K562 (cell line): ENCODE results near the gene SLC32A1. TPM values are rescaled to one million over a fixed set of nuclear protein-coding genes. Genes with fewer than 3 reads are reported as not detected.

Experiments
- ATAC-seq: fragments of 200-7000 bp; cut with Tn5 transposase; 3 replicates; pipeline ENCODE4 v1.9.1; 2020; ENCODE audit warnings: moderate library complexity
- BruUV-seq: library from RNA; stranded (reverse); fragments of 400-500 nt; replicated peaks from 2 replicates; lab custom pipeline; 2021; lab: Mats Ljungman, UMichigan
- CTCF ChIA-PET: fragments of 300-600 bp; formaldehyde crosslinking; extraction: SDS; loops from one replicate; lab custom pipeline; 2021; ENCODE audit warnings: low intra/inter-chr PET ratio; lab: Yijun Ruan, JAX
- POLR2A ChIA-PET: fragments of 300-600, 350-650 bp; sonication (Branson Sonifier 250); formaldehyde crosslinking; extraction: SDS; loops from one replicate; lab custom pipeline; 2021; ENCODE audit warnings: antibody characterized with exemption, inconsistent platforms; lab: Yijun Ruan, JAX
- DNase-seq, 4 experiments: peaks; one replicate each; pipeline versions ENCODE4 v3.0.0 to v3.0.0-alpha.2; 2011 to 2018; ENCODE audit warnings: low spot score in 3 of 4, mixed read lengths in 3 of 4; ENCODE audit errors: extremely low read depth in 1 of 4
- FAIRE-seq: peaks from 2 replicates; lab custom pipeline; 2011; peaks lifted over from hg19 to GRCh38; lab: Jason Lieb, UNC
- H2AFZ ChIP-seq: 2 replicates; pipeline ENCODE4 v1.6.0; 2011; ENCODE audit warnings: low read depth, low read length, control low read depth, inconsistent platforms
- H3K27ac ChIP-seq: fragments of 200-600 bp; 3 replicates; pipeline ENCODE4 v1.8.0; 2011; ENCODE audit warnings: low read depth, mild to moderate bottlenecking, control low read depth, inconsistent platforms, low read length, moderate library complexity, mixed read lengths; ENCODE audit errors: extremely low read depth
- H3K27me3 ChIP-seq, 2 experiments: fragments of 300-600 bp in 1 of 2; 2 replicates in 1 of 2; 3 replicates in 1 of 2; pipeline versions ENCODE4 v1.6.0 to v1.8.0; 2011; ENCODE audit warnings: inconsistent platforms in 2 of 2, low read length in 2 of 2, mild to moderate bottlenecking in 1 of 2, mixed read lengths in 1 of 2, moderate library complexity in 1 of 2; ENCODE audit not compliant: control insufficient read depth in 2 of 2, insufficient read depth in 2 of 2
- H3K36me3 ChIP-seq: fragments of 300-600 bp; 3 replicates; pipeline ENCODE4 v1.8.0; 2011; ENCODE audit warnings: mild to moderate bottlenecking, low read length, inconsistent platforms; ENCODE audit not compliant: control insufficient read depth, insufficient read depth
- H3K4me1 ChIP-seq, 2 experiments: fragments of 200-600 bp in 1 of 2; replicated peaks in 1 of 2; 2 replicates in 1 of 2; 3 replicates in 1 of 2; pipeline versions ENCODE4 v1.5.1 to v1.8.0; 2011; ENCODE audit warnings: inconsistent platforms in 2 of 2, low read length in 2 of 2, mild to moderate bottlenecking in 1 of 2, mixed read lengths in 1 of 2, moderate library complexity in 1 of 2; ENCODE audit not compliant: control insufficient read depth in 2 of 2, insufficient read depth in 2 of 2
- H3K4me2 ChIP-seq: 2 replicates; pipeline ENCODE4 v1.6.1; 2011; ENCODE audit warnings: low read length, control low read depth, inconsistent platforms, mixed read lengths; ENCODE audit not compliant: insufficient read depth
- H3K4me3 ChIP-seq: fragments of 200-600 bp; sonication (generic), shearing (Covaris generic); 2 replicates; pipeline ENCODE4 v1.5.1; 2016; ENCODE audit warnings: control low read depth, inconsistent platforms
- H3K79me2 ChIP-seq: fragments of 200-600 bp; 3 replicates; pipeline ENCODE4 v1.8.0; 2011; ENCODE audit warnings: low read length, inconsistent platforms; ENCODE audit not compliant: control insufficient read depth, insufficient read depth
- H3K9ac ChIP-seq, 2 experiments: 2 replicates each; pipeline versions ENCODE4 v1.6.0 to v1.6.1; 2011; ENCODE audit warnings: low read depth in 2 of 2, low read length in 2 of 2, control low read depth in 1 of 2, inconsistent platforms in 1 of 2, mild to moderate bottlenecking in 1 of 2, mixed read lengths in 1 of 2; ENCODE audit not compliant: insufficient read depth in 1 of 2
- H3K9me1 ChIP-seq: one replicate; pipeline ENCODE4 v1.6.0; 2011; ENCODE audit warnings: inconsistent platforms, mild to moderate bottlenecking, low read length, moderate library complexity; ENCODE audit not compliant: control insufficient read depth, insufficient read depth
- H3K9me3 ChIP-seq: replicated peaks from 2 replicates; pipeline ENCODE4 v1.5.1; 2011; ENCODE audit warnings: low read depth, low read length, inconsistent platforms; ENCODE audit not compliant: control insufficient read depth, insufficient read depth
- H4K20me1 ChIP-seq: replicated peaks from 2 replicates; pipeline ENCODE4 v1.6.1; 2011; ENCODE audit warnings: low read length, inconsistent platforms, mixed read lengths; ENCODE audit not compliant: control insufficient read depth, insufficient read depth
- PTRF ChIP-seq: fragments of 450-650 bp; IDR thresholded peaks from 2 replicates; pipeline ENCODE4 v1.6.1; 2016; ENCODE audit warnings: mild to moderate bottlenecking, missing genetic modification characterization, missing compliant biosample characterization
- WGBS: fragments of 100-300 bp; shearing (Covaris generic); methylation state at CpG from one replicate; pipeline ENCODE4 v1.1.6; 2016; ENCODE audit warnings: low coverage, mixed read lengths; ENCODE audit not compliant: insufficient coverage; ENCODE audit errors: missing lambda C conversion rate; 5-methylcytosine and 5-hydroxymethylcytosine counted together
- in situ Hi-C: fragments of 300-500 bp; cut with MboI; formaldehyde crosslinking; loops from 4 replicates; pipeline ENCODE4 v1.15.0; 2018; ENCODE audit warnings: inconsistent platforms, mixed read lengths
- intact Hi-C: fragments of 100-400 bp; cut with micrococcal nuclease; formaldehyde crosslinking; loops from 2 replicates; pipeline ENCODE4 v1.14.2; 2022
- polyA plus RNA-seq, 8 experiments: library from polyadenylated mRNA; depleted of rRNA in 4 of 8; stranded (reverse) in 5 of 8; unstranded in 3 of 8; fragments of >200 nt; fragmentation: Nextera tagmentation in 2 of 8; fragmentation: Illumina TruSeq in 1 of 8; extraction: Ambion mirVana in 2 of 8; extraction: Trizol in 1 of 8; gene quantifications; 2 replicates each; pipeline versions ENCODE4 v1.2.1 to v1.2.3, GENCODE V29; 2011 to 2014; ENCODE audit warnings: inconsistent platforms in 1 of 8, missing spikeins in 1 of 8
- total RNA-seq, 7 experiments: library from RNA; depleted of rRNA in 6 of 7; stranded (reverse); fragments of >200 nt in 6 of 7; fragmentation: Illumina TruSeq in 2 of 7; extraction: Trizol in 2 of 7; gene quantifications; 2 replicates each; pipeline versions ENCODE4 v1.2.1 to v1.2.3, GENCODE V29; 2011 to 2021; ENCODE audit warnings: low replicate concordance in 1 of 7
- TF ChIP-seq, protein P1 (sequence below): fragments of 450-650 bp; conservative IDR thresholded peaks from 2 replicates; pipeline ENCODE4 v1.6.1; 2016; ENCODE audit warnings: missing genetic modification characterization, low read depth, mild to moderate bottlenecking, control low read depth, missing compliant biosample characterization
- TF ChIP-seq, protein P2 (sequence below): fragments of 450-650 bp; formaldehyde crosslinking; IDR thresholded peaks from 2 replicates; pipeline ENCODE4 v1.4.0; 2022; ENCODE audit warnings: missing genetic modification characterization

Gene SLC32A1
- total and polyA plus RNA-seq, 9 of the 15 experiments (the other 6 are each of a cell fraction or from before 2014, with no cell fraction given): not detected

DNA sequence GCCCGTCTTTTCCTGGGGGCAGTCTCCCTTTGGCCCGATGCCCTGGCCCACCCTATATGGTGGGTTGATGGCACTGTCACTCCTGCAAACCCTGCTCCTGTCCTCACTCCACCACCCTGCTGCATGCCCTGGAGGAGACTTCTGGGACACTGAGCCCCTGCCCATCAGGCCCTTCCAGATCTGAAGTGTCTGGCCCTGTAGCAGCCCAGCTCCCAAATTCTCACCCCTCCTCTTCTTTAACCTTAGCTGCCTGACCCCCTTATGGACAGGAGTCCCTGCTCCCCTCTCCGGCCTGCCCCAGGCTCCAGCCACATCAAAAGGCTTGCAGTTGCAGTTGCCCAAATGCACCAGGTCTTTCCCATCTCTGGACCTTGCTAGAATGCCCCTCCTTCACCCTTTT lies 20.8 kb upstream of the SLC32A1 start:
- in situ Hi-C loops: no loop called here
- Histone ChIP-seq H4K20me1 (peaks cover 12% of the 10 kb centered on the region; the same call in 1 of the 2 replicates), H3K4me3 (no peak overlapping the region), H3K36me3 (no peaks in the 10 kb centered on the region), H3K4me1 (no peaks in the 10 kb centered on the region), H3K9me1 (peaks cover 2% of the 10 kb centered on the region), H3K9me3 (no peaks in the 10 kb centered on the region), H3K4me2 (no peak overlapping the region), H3K27me3 (peaks cover 37 to 82% of the 10 kb centered on the region in 2 experiments), H3K79me2 (no peaks in the 10 kb centered on the region), H3K27ac (no peak overlapping the region), H2AFZ (no peak overlapping the region), H3K9ac (no peak overlapping the region)
- intact Hi-C loops: no loop called here
- no peak for FAIRE-seq
- POLR2A ChIA-PET: interaction anchor here (3.0 kb wide), 1 partner anchor 11 kb away, joined by 11 read pairs; no protein-coding TSS in a partner anchor
- WGBS: 0% methylated on average over 3 of the region's 3 CpGs
- BruUV-seq: no TSS peak
- CTCF ChIA-PET: no interaction called here
- TF ChIP-seq, protein P1, sequence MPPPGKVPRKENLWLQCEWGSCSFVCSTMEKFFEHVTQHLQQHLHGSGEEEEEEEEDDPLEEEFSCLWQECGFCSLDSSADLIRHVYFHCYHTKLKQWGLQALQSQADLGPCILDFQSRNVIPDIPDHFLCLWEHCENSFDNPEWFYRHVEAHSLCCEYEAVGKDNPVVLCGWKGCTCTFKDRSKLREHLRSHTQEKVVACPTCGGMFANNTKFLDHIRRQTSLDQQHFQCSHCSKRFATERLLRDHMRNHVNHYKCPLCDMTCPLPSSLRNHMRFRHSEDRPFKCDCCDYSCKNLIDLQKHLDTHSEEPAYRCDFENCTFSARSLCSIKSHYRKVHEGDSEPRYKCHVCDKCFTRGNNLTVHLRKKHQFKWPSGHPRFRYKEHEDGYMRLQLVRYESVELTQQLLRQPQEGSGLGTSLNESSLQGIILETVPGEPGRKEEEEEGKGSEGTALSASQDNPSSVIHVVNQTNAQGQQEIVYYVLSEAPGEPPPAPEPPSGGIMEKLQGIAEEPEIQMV: no peak
- TF ChIP-seq, protein P2, sequence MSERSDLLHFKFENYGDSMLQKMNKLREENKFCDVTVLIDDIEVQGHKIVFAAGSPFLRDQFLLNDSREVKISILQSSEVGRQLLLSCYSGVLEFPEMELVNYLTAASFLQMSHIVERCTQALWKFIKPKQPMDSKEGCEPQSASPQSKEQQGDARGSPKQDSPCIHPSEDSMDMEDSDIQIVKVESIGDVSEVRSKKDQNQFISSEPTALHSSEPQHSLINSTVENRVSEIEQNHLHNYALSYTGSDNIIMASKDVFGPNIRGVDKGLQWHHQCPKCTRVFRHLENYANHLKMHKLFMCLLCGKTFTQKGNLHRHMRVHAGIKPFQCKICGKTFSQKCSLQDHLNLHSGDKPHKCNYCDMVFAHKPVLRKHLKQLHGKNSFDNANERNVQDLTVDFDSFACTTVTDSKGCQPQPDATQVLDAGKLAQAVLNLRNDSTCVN (CRISPR knock-in tag): no peak
- TF ChIP-seq PTRF (tag): no peak
- ATAC-seq: no peak
- DNase-seq: no peak
